Calu3 (cell line): ENCODE measurements around the gene RNF213. TPM values are rescaled to one million over a fixed set of nuclear protein-coding genes. Genes with fewer than 3 reads are reported as not detected.

Source experiments
- BruUV-seq: library from RNA; stranded (reverse); fragments of 400-500 nt; replicated peaks from 2 replicates; lab custom pipeline; 2021; lab: Mats Ljungman, UMichigan
- CTCF ChIA-PET: fragments of 300-600 bp; sonication (Branson Sonifier 250); formaldehyde crosslinking; loops from one replicate; lab custom pipeline; 2022; ENCODE audit warnings: antibody characterized with exemption; lab: Charles Lee
- DNase-seq: peaks from one replicate; pipeline ENCODE4 v3.0.0; 2022
- H3K27ac Mint-ChIP-seq: one replicate; pipeline ENCODE4 v1.8.0; 2022; ENCODE audit warnings: mixed read lengths; ENCODE audit not compliant: unreplicated experiment
- H3K27me3 Mint-ChIP-seq: one replicate; pipeline ENCODE4 v1.8.0; 2022; ENCODE audit warnings: mixed read lengths; ENCODE audit not compliant: unreplicated experiment
- H3K36me3 Mint-ChIP-seq: one replicate; pipeline ENCODE4 v1.8.0; 2022; ENCODE audit warnings: mild to moderate bottlenecking, moderate library complexity, mixed read lengths; ENCODE audit not compliant: insufficient read depth, unreplicated experiment
- H3K4me1 Mint-ChIP-seq: one replicate; pipeline ENCODE4 v1.8.0; 2022; ENCODE audit warnings: mild to moderate bottlenecking, low read depth, mixed read lengths; ENCODE audit not compliant: unreplicated experiment
- H3K4me3 Mint-ChIP-seq: one replicate; pipeline ENCODE4 v1.8.0; 2022; ENCODE audit warnings: mild to moderate bottlenecking, low read depth, moderate library complexity, mixed read lengths; ENCODE audit not compliant: unreplicated experiment
- H3K9me3 Mint-ChIP-seq: one replicate; pipeline ENCODE4 v1.8.0; 2022; ENCODE audit warnings: low read depth, mixed read lengths; ENCODE audit not compliant: unreplicated experiment
- intact Hi-C: fragments of 100-400 bp; cut with micrococcal nuclease; formaldehyde crosslinking; loops from one replicate; pipeline ENCODE4 v1.10.0; 2022; ENCODE audit not compliant: unreplicated experiment
- total RNA-seq: library from RNA; stranded (reverse); gene quantifications from 2 replicates; pipeline ENCODE4 v1.2.3, GENCODE V29; 2022
- TF ChIP-seq, protein P1 (sequence below): fragments of 200-600 bp; IDR thresholded peaks from one replicate; pipeline ENCODE4 v1.8.0; 2022; ENCODE audit warnings: antibody characterized with exemption; ENCODE audit not compliant: unreplicated experiment

Gene RNF213
- total RNA-seq, 1 experiment from 2014 or later: 221 TPM

DNA sequence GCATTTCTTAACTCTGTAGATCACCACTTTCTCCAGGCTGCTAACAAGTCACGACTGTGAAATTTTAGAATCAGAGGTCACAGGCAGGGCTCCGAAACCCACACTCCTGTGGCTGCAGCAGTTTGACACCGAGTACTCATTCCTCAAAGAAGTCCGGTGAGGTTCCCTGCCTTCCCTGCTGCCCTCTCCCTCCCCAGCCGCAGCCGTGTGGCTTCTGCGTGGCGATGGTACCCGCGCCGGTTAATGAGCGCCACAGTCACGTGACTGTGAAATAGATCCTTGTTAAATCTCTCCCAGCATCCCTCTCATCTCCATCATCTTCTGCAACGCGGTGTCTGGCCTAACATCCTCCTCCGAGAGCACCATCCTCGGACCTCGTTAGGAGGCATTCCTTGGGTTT lies 89.1 kb downstream of the RNF213 start:
- no peaks in the 10 kb centered on the region for H3K9me3 Mint-ChIP-seq
- TF ChIP-seq, protein P1, sequence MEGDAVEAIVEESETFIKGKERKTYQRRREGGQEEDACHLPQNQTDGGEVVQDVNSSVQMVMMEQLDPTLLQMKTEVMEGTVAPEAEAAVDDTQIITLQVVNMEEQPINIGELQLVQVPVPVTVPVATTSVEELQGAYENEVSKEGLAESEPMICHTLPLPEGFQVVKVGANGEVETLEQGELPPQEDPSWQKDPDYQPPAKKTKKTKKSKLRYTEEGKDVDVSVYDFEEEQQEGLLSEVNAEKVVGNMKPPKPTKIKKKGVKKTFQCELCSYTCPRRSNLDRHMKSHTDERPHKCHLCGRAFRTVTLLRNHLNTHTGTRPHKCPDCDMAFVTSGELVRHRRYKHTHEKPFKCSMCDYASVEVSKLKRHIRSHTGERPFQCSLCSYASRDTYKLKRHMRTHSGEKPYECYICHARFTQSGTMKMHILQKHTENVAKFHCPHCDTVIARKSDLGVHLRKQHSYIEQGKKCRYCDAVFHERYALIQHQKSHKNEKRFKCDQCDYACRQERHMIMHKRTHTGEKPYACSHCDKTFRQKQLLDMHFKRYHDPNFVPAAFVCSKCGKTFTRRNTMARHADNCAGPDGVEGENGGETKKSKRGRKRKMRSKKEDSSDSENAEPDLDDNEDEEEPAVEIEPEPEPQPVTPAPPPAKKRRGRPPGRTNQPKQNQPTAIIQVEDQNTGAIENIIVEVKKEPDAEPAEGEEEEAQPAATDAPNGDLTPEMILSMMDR: no peak
- no peaks in the 10 kb centered on the region for H3K4me1 Mint-ChIP-seq
- H3K36me3 Mint-ChIP-seq: peaks cover 71% of the 10 kb centered on the region
- no peak overlapping the region for H3K4me3 Mint-ChIP-seq
- intact Hi-C loops: no loop called here
- DNase-seq: no peak
- CTCF ChIA-PET: no interaction called here
- no peak overlapping the region for H3K27ac Mint-ChIP-seq
- no peaks in the 10 kb centered on the region for H3K27me3 Mint-ChIP-seq
- BruUV-seq: no TSS peak

DNA sequence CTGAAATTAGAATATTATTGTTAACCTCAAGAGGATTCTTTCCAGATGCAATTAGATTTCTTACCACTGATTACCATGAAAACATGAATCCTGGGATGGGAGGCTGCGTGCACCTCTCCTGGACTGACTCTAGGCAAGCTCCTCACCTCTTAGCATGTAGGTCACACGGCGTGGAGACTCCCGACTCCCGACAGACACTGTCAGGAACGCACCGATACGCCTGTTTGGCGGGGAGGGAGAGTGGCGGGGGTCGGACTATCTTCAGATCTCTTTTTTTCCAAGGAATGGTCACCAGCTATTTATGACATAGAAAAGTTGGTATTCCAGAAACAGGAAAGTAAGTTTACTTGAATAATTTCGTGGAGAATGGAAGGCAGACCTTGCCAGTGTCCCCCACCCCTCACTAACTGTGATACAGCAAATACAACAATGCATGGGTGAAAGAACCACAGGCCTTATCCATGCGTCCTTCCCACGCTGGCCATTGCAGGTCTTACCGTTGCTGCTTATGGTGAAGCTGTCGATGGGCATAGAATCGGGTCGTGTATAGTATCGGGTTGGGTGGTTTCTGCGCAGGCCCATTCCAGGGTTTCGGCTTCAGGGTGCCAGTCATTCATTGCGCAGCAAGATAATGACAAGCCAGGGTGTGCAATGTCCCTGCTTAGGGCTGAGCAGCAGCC lies 91.7 kb downstream of the RNF213 start:
- no peaks in the 10 kb centered on the region for H3K27me3 Mint-ChIP-seq
- H3K27ac Mint-ChIP-seq: no peak overlapping the region
- DNase-seq: no peak
- no TSS peak for BruUV-seq
- H3K9me3 Mint-ChIP-seq: no peaks in the 10 kb centered on the region
- peaks cover 66% of the 10 kb centered on the region for H3K36me3 Mint-ChIP-seq
- TF ChIP-seq, protein P1: no peak
- no peak overlapping the region for H3K4me3 Mint-ChIP-seq
- CTCF ChIA-PET: no interaction called here
- no peaks in the 10 kb centered on the region for H3K4me1 Mint-ChIP-seq
- intact Hi-C loops: no loop called here

GRCh38 chr17:80352991-80353665 lies 92.5 kb downstream of the RNF213 start:
- TF ChIP-seq, protein P1: no peak
- BruUV-seq: no TSS peak
- no peak for DNase-seq
- intact Hi-C loops: no loop called here
- H3K27me3 Mint-ChIP-seq: no peaks in the 10 kb centered on the region
- H3K4me3 Mint-ChIP-seq: no peak overlapping the region
- H3K27ac Mint-ChIP-seq: no peak overlapping the region
- peaks cover 67% of the 10 kb centered on the region for H3K36me3 Mint-ChIP-seq
- H3K9me3 Mint-ChIP-seq: no peaks in the 10 kb centered on the region
- no peaks in the 10 kb centered on the region for H3K4me1 Mint-ChIP-seq
- CTCF ChIA-PET: no interaction called here

DNA sequence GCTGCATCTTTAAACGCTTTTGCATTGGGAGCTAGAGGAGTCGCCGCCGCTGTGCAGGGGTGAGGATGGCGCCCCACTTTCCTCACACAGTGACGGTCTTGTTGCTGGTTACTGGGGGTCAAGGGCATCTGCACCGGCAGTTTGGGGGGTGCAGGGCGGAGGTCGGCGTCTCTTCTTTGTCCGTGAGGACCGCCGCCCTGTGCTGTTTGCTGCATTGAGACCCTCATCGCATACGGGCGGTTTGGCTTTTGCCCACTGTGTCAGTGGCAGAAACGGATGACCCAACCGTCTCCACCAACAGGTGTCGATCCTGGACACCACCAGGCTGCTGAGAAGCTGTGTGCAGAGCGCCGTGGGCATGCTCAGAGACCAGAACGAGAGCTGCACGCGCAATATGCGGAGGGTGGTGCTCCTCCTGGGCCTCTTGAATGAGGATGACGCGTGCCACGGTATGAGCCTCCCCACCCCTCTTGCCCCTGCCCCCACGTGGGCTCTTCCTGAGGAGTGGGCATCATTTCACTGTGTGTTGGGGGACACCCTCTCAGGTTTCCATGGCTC lies 93.1 kb downstream of the RNF213 start:
- Mint-ChIP-seq H3K4me3 (no peak overlapping the region), H3K4me1 (no peaks in the 10 kb centered on the region), H3K36me3 (peaks cover 67% of the 10 kb centered on the region), H3K27ac (no peak overlapping the region), H3K9me3 (no peaks in the 10 kb centered on the region), H3K27me3 (no peaks in the 10 kb centered on the region)
- CTCF ChIA-PET: no interaction called here
- DNase-seq: no peak
- BruUV-seq: no TSS peak
- TF ChIP-seq, protein P1: no peak
- intact Hi-C loops: no loop called here
